Colonic mucosa (tissue), 4 donors: ENCODE data around the gene SPSB3. TPM values are rescaled to one million over a fixed set of nuclear protein-coding genes. Genes with fewer than 3 reads are reported as not detected.
A peak's percentile ranks its signal among the peaks of the same experiment; 100 is the strongest.

Experiments used
- DNase-seq: peaks from one replicate; pipeline ENCODE4 v3.0.0-alpha.2; 2020
- H3K27ac ChIP-seq: fragments of 200-600 bp; one replicate; pipeline ENCODE4 v1.8.0; 2021
- H3K27me3 ChIP-seq: fragments of 200-600 bp; one replicate; pipeline ENCODE4 v1.8.0; 2021
- H3K36me3 ChIP-seq: fragments of 200-600 bp; one replicate; pipeline ENCODE4 v1.8.0; 2021
- H3K4me1 ChIP-seq: fragments of 200-600 bp; one replicate; pipeline ENCODE4 v1.8.0; 2021; ENCODE audit warnings: mild to moderate bottlenecking
- H3K4me3 ChIP-seq: fragments of 200-600 bp; one replicate; pipeline ENCODE4 v1.8.0; 2021
- H3K9ac ChIP-seq, 2 donors: one replicate each; pipeline ENCODE4 v1.7.0; 2013; ENCODE audit warnings: control low read depth in 2 of 2, low read depth in 2 of 2, low read length in 2 of 2
- H3K9me3 ChIP-seq: fragments of 200-600 bp; one replicate; pipeline ENCODE4 v1.8.0; 2021
- CTCF ChIP-seq: fragments of 200-600 bp; IDR thresholded peaks from one replicate; pipeline ENCODE4 v1.8.0; 2022; ENCODE audit warnings: antibody characterized with exemption, mild to moderate bottlenecking
- intact Hi-C: fragments of 100-400 bp; cut with DNase I; formaldehyde crosslinking; loops from one replicate; pipeline ENCODE4 v1.14.1; 2022
- total RNA-seq, 2 donors: library from RNA; stranded (reverse); fragmentation: NEBNext Ultra II Directional in 1 of 2; extraction: Animal tissue kit (Norgen Biotek cat#: 25700) in 1 of 2; gene quantifications; one replicate each; pipeline ENCODE4 v1.2.1, GENCODE V29; 2021
- donor health status: healthy.
- donor health status: DM: no; HTN: no; CAD: no.
- donor health status: DM: no; HTN: no; CAD: no.

Gene SPSB3
- 10 to 100 TPM; 32.7 to 35.9 TPM for total RNA-seq

- H3K4me1 ChIP-seq = peaks cover 13% of the 10 kb centered on the region
- intact Hi-C loops = no loop called here
These were observed at the start of gene SPSB3, which contains the start of gene NUBP2 for GRCh38 chr16:1782408-1783264. SPSB3 (minus strand) TSS chr16:1782571; CDS start chr16:1781483, 1,088 bp downstream. NUBP2 (plus strand) TSS chr16:1782960; CDS start chr16:1783021, 61 bp downstream.

DNA sequence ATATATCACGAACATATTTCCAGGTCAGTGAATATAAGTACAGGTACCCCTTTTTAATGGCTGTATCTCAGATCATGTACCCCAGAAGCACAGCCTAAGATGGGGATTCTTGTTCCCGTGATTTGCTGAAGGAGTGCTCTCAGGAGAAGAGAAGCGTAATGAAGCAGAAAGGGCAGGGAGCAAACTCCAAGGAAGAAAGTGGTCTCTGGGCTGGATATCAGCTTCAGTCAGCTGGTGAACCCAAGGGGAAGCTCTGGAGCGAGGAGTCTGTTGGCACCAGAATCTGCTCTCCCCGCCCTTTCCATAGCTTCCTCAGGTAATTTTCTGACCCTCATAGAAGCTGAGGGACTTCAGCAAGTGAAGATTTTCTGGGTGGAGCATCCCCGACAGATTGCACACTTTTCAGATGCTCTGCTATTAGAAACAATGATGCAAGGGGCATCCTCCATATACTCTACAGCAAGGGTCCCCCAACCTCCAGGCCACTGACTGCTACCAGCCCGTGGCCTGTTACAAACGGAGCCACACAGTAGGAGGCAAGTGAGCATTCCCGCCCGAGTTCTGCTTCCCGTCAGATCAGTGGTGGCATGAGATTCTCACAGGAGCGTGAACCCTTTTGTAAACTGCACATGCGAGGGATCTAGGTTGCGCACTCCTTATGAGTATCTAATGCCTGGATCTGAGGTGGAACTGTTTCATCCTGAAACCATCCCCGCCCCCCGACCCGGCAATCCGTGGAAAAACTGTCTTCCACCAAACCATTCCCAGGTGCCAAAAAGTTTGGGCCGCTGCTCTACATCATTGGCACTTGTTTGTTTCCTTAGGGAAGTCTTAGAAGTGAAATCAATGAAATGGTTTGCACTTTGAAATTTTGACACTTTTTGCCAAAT lies 49.1 kb upstream of the SPSB3 start:
- no peak for DNase-seq
- Histone ChIP-seq H3K36me3 (no peaks in the 10 kb centered on the region), H3K27me3 (no peaks in the 10 kb centered on the region), H3K4me1 (peaks cover 15% of the 10 kb centered on the region), H3K9ac (no peak overlapping the region), H3K9me3 (no peaks in the 10 kb centered on the region), H3K4me3 (no peak overlapping the region), H3K27ac (no peak overlapping the region)
- TF ChIP-seq CTCF = no peak
- intact Hi-C loops = no loop called here

More at GRCh38 chr16:1782408-1783264, at the start of gene SPSB3, which contains the start of gene NUBP2:
- Histone ChIP-seq H3K9ac (peak within 1 kb of the TSS; percentile 82 to 89), H3K27ac (peak within 1 kb of the TSS; percentile 88), H3K4me3 (peak within 1 kb of the TSS; percentile 96), H3K9me3 (no peaks in the 10 kb centered on the region), H3K36me3 (no peaks in the 10 kb centered on the region), H3K27me3 (no peaks in the 10 kb centered on the region)
- no peak for TF ChIP-seq CTCF
- peak; percentile 100 for DNase-seq

DNA sequence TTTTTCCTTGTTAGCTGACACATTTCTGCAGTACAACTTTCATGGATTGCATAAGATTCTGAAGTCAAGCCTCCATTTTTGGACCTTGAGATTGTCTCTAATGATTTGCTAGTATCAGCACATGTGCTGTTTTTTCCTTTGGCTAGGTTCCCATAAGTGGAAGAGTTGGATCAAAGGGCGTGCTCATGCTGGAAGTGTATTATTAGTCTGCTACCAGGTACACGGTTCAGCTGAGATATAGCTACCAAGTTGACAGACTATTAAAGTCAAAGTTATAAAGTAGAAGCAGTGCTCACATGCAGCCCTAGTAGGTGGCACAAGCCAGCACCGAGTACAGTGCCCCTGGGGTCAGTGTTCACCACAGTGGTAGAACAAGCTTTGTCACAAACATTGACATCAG lies 47.8 kb upstream of the SPSB3 start:
- Histone ChIP-seq H3K27ac (peak overlapping the region; percentile 70), H3K9ac (peak overlapping the region in 1 of 2 donors; percentile 44), H3K9me3 (no peaks in the 10 kb centered on the region), H3K4me1 (peaks cover 21% of the 10 kb centered on the region), H3K27me3 (no peaks in the 10 kb centered on the region), H3K4me3 (no peak overlapping the region), H3K36me3 (no peaks in the 10 kb centered on the region)
- intact Hi-C loops = no loop called here
- TF ChIP-seq CTCF = no peak
- DNase-seq = peak; percentile 38

GRCh38 chr16:1828645-1829410 lies 46.5 kb upstream of the SPSB3 start:
- intact Hi-C loops = no loop called here
- DNase-seq = peak; percentile 59
- Histone ChIP-seq H3K36me3 (no peaks in the 10 kb centered on the region), H3K9ac (peak overlapping the region in 1 of 2 donors; percentile 82), H3K4me3 (peak overlapping the region; percentile 92), H3K27me3 (no peaks in the 10 kb centered on the region), H3K9me3 (no peaks in the 10 kb centered on the region), H3K4me1 (peaks cover 24% of the 10 kb centered on the region), H3K27ac (peak overlapping the region; percentile 70)
- no peak for TF ChIP-seq CTCF
